Right renal cortex interstitium (tissue), 3 donors: Measurements from ENCODE around the gene VWF. TPM values are rescaled to one million over a fixed set of nuclear protein-coding genes. Genes with fewer than 3 reads are reported as not detected.
"Not testable (repeated sequence)": the region's sequence is repeated elsewhere in the genome, so short reads cannot be mapped to it uniquely, and the experiment has no call there.

Source experiments
- DNase-seq, 3 donors: peaks; one replicate each; pipeline ENCODE4 v3.0.0-alpha.2; 2013; ENCODE audit warnings: low read depth in 3 of 3, low spot score in 2 of 3
- polyA plus RNA-seq, 3 donors: library from polyadenylated mRNA; unstranded; fragments of 120-200 nt; gene quantifications; one replicate each; pipeline ENCODE4 v1.2.1, GENCODE V29; 2013; ENCODE audit not compliant: insufficient read length in 3 of 3

Gene VWF
- polyA plus RNA-seq, 3 donors = 7.4 to 12.5 (median 9.5) TPM

GRCh38 chr12:6041891-6042290 lies 82.6 kb downstream of the VWF start:
- DNase-seq = no peak

GRCh38 chr12:6040815-6041214 lies 83.7 kb downstream of the VWF start:
- no peak for DNase-seq

- peak in 1 of 3 donors; percentile 70 for DNase-seq
These were observed 84.4 kb downstream of the VWF start for GRCh38 chr12:6039894-6040601.

GRCh38 chr12:6038160-6038559 lies 86.3 kb downstream of the VWF start:
- no peak for DNase-seq

GRCh38 chr12:6037459-6037858 lies 87.0 kb downstream of the VWF start:
- DNase-seq = no peak

GRCh38 chr12:6036509-6036908 lies 88.0 kb downstream of the VWF start:
- DNase-seq = no peak

GRCh38 chr12:6034596-6034995 lies 89.9 kb downstream of the VWF start:
- DNase-seq = no peak

GRCh38 chr12:6033546-6033945 lies 90.9 kb downstream of the VWF start:
- DNase-seq = no peak

- no peak for DNase-seq
These were observed 91.7 kb downstream of the VWF start for GRCh38 chr12:6032726-6033125.

- DNase-seq = no peak
These were observed 93.5 kb downstream of the VWF start for GRCh38 chr12:6031001-6031400.

- DNase-seq = no peak
These were observed 94.4 kb downstream of the VWF start for GRCh38 chr12:6030081-6030480.

- no peak for DNase-seq
These were observed 95.1 kb downstream of the VWF start for GRCh38 chr12:6029401-6029800.

- DNase-seq = no peak
These were observed 97.5 kb downstream of the VWF start for GRCh38 chr12:6026998-6027397.

- DNase-seq = not testable (repeated sequence)
These were observed 98.7 kb downstream of the VWF start for GRCh38 chr12:6025703-6026298.

GRCh38 chr12:6024066-6024465 lies 100.4 kb downstream of the VWF start:
- DNase-seq = not testable (repeated sequence)

- DNase-seq = peak; percentile 31 to 64 (median 41)
These were observed 103.5 kb downstream of the VWF start for GRCh38 chr12:6020930-6021329.

- DNase-seq = not testable (repeated sequence)
These were observed 104.0 kb downstream of the VWF start for GRCh38 chr12:6020511-6020910.

- DNase-seq = not testable (repeated sequence)
These were observed 105.2 kb downstream of the VWF start for GRCh38 chr12:6019256-6019655.

GRCh38 chr12:6018265-6018664 lies 106.2 kb downstream of the VWF start:
- DNase-seq = no peak

- DNase-seq = no peak
These were observed 107.7 kb downstream of the VWF start for GRCh38 chr12:6016756-6017155.

GRCh38 chr12:6016004-6016403 lies 108.5 kb downstream of the VWF start:
- DNase-seq = not testable (repeated sequence)

GRCh38 chr12:6015271-6015670 lies 109.2 kb downstream of the VWF start:
- DNase-seq = not testable (repeated sequence)
